OCI-LY7 (cell line): Measurements from ENCODE around the gene SLC19A3. TPM values are rescaled to one million over a fixed set of nuclear protein-coding genes. Genes with fewer than 3 reads are reported as not detected.

Experiments
- BruUV-seq: library from RNA; stranded (reverse); fragments of 400-500 nt; replicated peaks from 2 replicates; lab custom pipeline; 2021; lab: Mats Ljungman, UMichigan
- CTCF ChIA-PET: fragments of 300-600 bp; sonication (Branson Sonifier 250); formaldehyde crosslinking; loops from one replicate; lab custom pipeline; 2022; ENCODE audit warnings: antibody characterized with exemption; ENCODE audit not compliant: unreplicated experiment; lab: Charles Lee
- POLR2A ChIA-PET: fragments of 300-600 bp; sonication (Branson Sonifier 250); formaldehyde crosslinking; loops from one replicate; lab custom pipeline; 2022; ENCODE audit warnings: antibody characterized with exemption; lab: Charles Lee
- DNase-seq: peaks from one replicate; pipeline ENCODE4 v3.0.0-alpha.2; 2015; ENCODE audit warnings: low spot score
- H2AFZ ChIP-seq: fragments of 200-600 bp; sonication (generic), shearing (Covaris generic); 2 replicates; pipeline ENCODE4 v1.6.1; 2014; ENCODE audit warnings: mild to moderate bottlenecking, antibody characterized with exemption, low read length, moderate library complexity
- H3K27ac ChIP-seq: fragments of 200-600 bp; sonication (generic); 2 replicates; pipeline ENCODE4 v1.5.1; 2014; ENCODE audit warnings: mixed run types, low read depth, mild to moderate bottlenecking, moderate library complexity, low read length, inconsistent platforms; ENCODE audit not compliant: poor library complexity, severe bottlenecking
- H3K36me3 ChIP-seq: fragments of 200-600 bp; sonication (generic); 2 replicates; pipeline ENCODE4 v1.6.1; 2014; ENCODE audit warnings: mild to moderate bottlenecking, antibody characterized with exemption, low read length, moderate library complexity, mixed read lengths; ENCODE audit not compliant: insufficient read depth
- H3K4me1 ChIP-seq: fragments of 200-600 bp; sonication (generic); 2 replicates; pipeline ENCODE4 v1.5.1; 2014; ENCODE audit warnings: mild to moderate bottlenecking, low read length; ENCODE audit not compliant: insufficient read depth, poor library complexity, severe bottlenecking
- H3K4me2 ChIP-seq: fragments of 200-600 bp; sonication (generic); 2 replicates; pipeline ENCODE4 v1.6.1; 2014; ENCODE audit warnings: mild to moderate bottlenecking, low read length
- H3K4me3 ChIP-seq: fragments of 200-600 bp; sonication (generic); 2 replicates; pipeline ENCODE4 v1.5.1; 2014; ENCODE audit warnings: mild to moderate bottlenecking, low read depth, low read length; ENCODE audit not compliant: poor library complexity, severe bottlenecking
- H3K79me2 ChIP-seq: fragments of 200-600 bp; sonication (generic); 2 replicates; pipeline ENCODE4 v1.6.1; 2016; ENCODE audit warnings: low read depth, mild to moderate bottlenecking, low read length, moderate library complexity, mixed read lengths; ENCODE audit not compliant: insufficient read depth
- H3K9me2 ChIP-seq: fragments of 200-600 bp; sonication (generic); 2 replicates; pipeline ENCODE4 v1.6.1; 2016; ENCODE audit warnings: mild to moderate bottlenecking, low read length, mixed read lengths; ENCODE audit not compliant: insufficient read depth
- H3K9me3 ChIP-seq: fragments of 200-600 bp; sonication (generic); 2 replicates; pipeline ENCODE4 v1.6.1; 2014; ENCODE audit warnings: mild to moderate bottlenecking, mixed run types, low read length, mixed read lengths
- H4K20me1 ChIP-seq: fragments of 200-600 bp; sonication (generic); 2 replicates; pipeline ENCODE4 v1.6.1; 2014; ENCODE audit warnings: mild to moderate bottlenecking, antibody characterized with exemption, low read length, moderate library complexity, mixed read lengths; ENCODE audit not compliant: insufficient read depth
- CTCF ChIP-seq: fragments of 200-600 bp; sonication (generic); conservative IDR thresholded peaks from 2 replicates; pipeline ENCODE4 v1.5.1; 2014; ENCODE audit warnings: mild to moderate bottlenecking, antibody characterized with exemption, low read length, moderate library complexity, mixed read lengths
- EZH2phosphoT487 ChIP-seq: fragments of 200-600 bp; sonication (generic); IDR thresholded peaks from 2 replicates; pipeline ENCODE4 v1.6.1; 2018; ENCODE audit warnings: low read depth, borderline replicate concordance, mild to moderate bottlenecking, mixed run types, antibody characterized with exemption, low read length, moderate library complexity, mixed read lengths
- intact Hi-C: fragments of 100-400 bp; cut with micrococcal nuclease; formaldehyde crosslinking; loops from one replicate; pipeline ENCODE4 v1.10.0; 2022; ENCODE audit not compliant: unreplicated experiment
- total RNA-seq, 2 experiments: library from RNA; depleted of rRNA in 1 of 2; stranded (reverse); fragments of >200 nt in 1 of 2; shearing (Covaris generic) in 1 of 2; gene quantifications; 2 replicates each; pipeline ENCODE4 v1.2.3, GENCODE V29; 2014 to 2022

SLC19A3 gene
- total RNA-seq, 2 experiments from 2014 or later = not detected

- no TSS peak for BruUV-seq
- TF ChIP-seq EZH2phosphoT487 (no peak), CTCF (no peak)
- Histone ChIP-seq H3K79me2 (no peaks in the 10 kb centered on the region), H3K9me2 (no peaks in the 10 kb centered on the region), H3K27ac (no peak overlapping the region), H3K4me1 (no peaks in the 10 kb centered on the region), H3K9me3 (no peaks in the 10 kb centered on the region), H3K4me3 (no peak overlapping the region), H3K36me3 (no peaks in the 10 kb centered on the region), H3K4me2 (no peak overlapping the region), H4K20me1 (no peaks in the 10 kb centered on the region), H2AFZ (no peak overlapping the region)
- CTCF ChIA-PET = no interaction called here
- no peak for DNase-seq
- intact Hi-C loops = loop anchor here (10.0 kb wide), 1 partner anchor 229 kb away; no protein-coding TSS in a partner anchor
- POLR2A ChIA-PET = no interaction called here
Observed at GRCh38 chr2:227655454-227655853, 62.4 kb downstream of the SLC19A3 start.

GRCh38 chr2:227654426-227654825 lies 63.4 kb downstream of the SLC19A3 start:
- no peaks in the 10 kb centered on the region for H3K79me2 ChIP-seq
- no peak overlapping the region for H2AFZ ChIP-seq
- CTCF ChIA-PET = no interaction called here
- no peak overlapping the region for H3K4me3 ChIP-seq
- POLR2A ChIA-PET = no interaction called here
- no TSS peak for BruUV-seq
- H3K27ac ChIP-seq = no peak overlapping the region
- DNase-seq = no peak
- no peaks in the 10 kb centered on the region for H3K36me3 ChIP-seq
- no peaks in the 10 kb centered on the region for H3K9me2 ChIP-seq
- TF ChIP-seq CTCF = no peak
- no peak for TF ChIP-seq EZH2phosphoT487
- H3K4me2 ChIP-seq = no peak overlapping the region
- no peaks in the 10 kb centered on the region for H3K9me3 ChIP-seq
- intact Hi-C loops = loop anchor here (5.0 to 10.0 kb wide), 2 partner anchors 172 to 230 kb away; no protein-coding TSS in a partner anchor
- no peaks in the 10 kb centered on the region for H4K20me1 ChIP-seq
- H3K4me1 ChIP-seq = no peaks in the 10 kb centered on the region

- H3K36me3 ChIP-seq = no peaks in the 10 kb centered on the region
- no peak overlapping the region for H2AFZ ChIP-seq
- H3K79me2 ChIP-seq = no peaks in the 10 kb centered on the region
- intact Hi-C loops = loop anchor here (5.0 to 10.0 kb wide), 2 partner anchors 171 to 231 kb away; no protein-coding TSS in a partner anchor
- TF ChIP-seq EZH2phosphoT487 (no peak), CTCF (no peak)
- no peaks in the 10 kb centered on the region for H3K9me2 ChIP-seq
- no peak overlapping the region for H3K4me2 ChIP-seq
- no peaks in the 10 kb centered on the region for H3K4me1 ChIP-seq
- H3K9me3 ChIP-seq = no peaks in the 10 kb centered on the region
- DNase-seq = no peak
- H3K4me3 ChIP-seq = no peak overlapping the region
- BruUV-seq = no TSS peak
- no peak overlapping the region for H3K27ac ChIP-seq
- ChIA-PET POLR2A (no interaction called here), CTCF (no interaction called here)
- H4K20me1 ChIP-seq = no peaks in the 10 kb centered on the region
Observed at GRCh38 chr2:227653419-227653818, 64.4 kb downstream of the SLC19A3 start.
